IMR-90 (cell line): ENCODE data around the gene ACADL. TPM values are rescaled to one million over a fixed set of nuclear protein-coding genes. Genes with fewer than 3 reads are reported as not detected.

Experiments
- ATAC-seq: fragments of 200-7000 bp; cut with Tn5 transposase; 2 replicates; pipeline ENCODE4 v1.9.1; 2020; ENCODE audit warnings: low read depth, mild to moderate bottlenecking, moderate library complexity
- BruUV-seq: library from RNA; stranded (reverse); fragments of 400-500 nt; replicated peaks from 2 replicates; lab custom pipeline; 2021; lab: Mats Ljungman, UMichigan
- CTCF ChIA-PET: fragments of 300-600 bp; formaldehyde crosslinking; extraction: SDS; loops from one replicate; lab custom pipeline; 2021; ENCODE audit warnings: antibody characterized with exemption; lab: Yijun Ruan, JAX
- POLR2A ChIA-PET: fragments of 300-600 bp; sonication (Branson Sonifier 250); formaldehyde crosslinking; loops from one replicate; lab custom pipeline; 2022; ENCODE audit warnings: antibody characterized with exemption; ENCODE audit not compliant: unreplicated experiment; lab: Charles Lee
- DNase-seq: peaks from one replicate; pipeline ENCODE4 v3.0.0; 2013
- H2AFZ ChIP-seq: replicated peaks from 2 replicates; pipeline ENCODE3; 2013; ENCODE audit warnings: low read length, mild to moderate bottlenecking; ENCODE audit not compliant: poor library complexity
- H2AK5ac ChIP-seq: 2 replicates; pipeline ENCODE4 v1.6.1; 2013; ENCODE audit warnings: low read depth, low read length, inconsistent platforms
- H2AK9ac ChIP-seq: replicated peaks from 2 replicates; pipeline ENCODE3; 2013; ENCODE audit warnings: mild to moderate bottlenecking, low read depth, low read length, moderate library complexity; ENCODE audit not compliant: poor library complexity
- H2BK120ac ChIP-seq: 2 replicates; pipeline ENCODE4 v1.6.1; 2013; ENCODE audit warnings: low read depth, low read length, inconsistent platforms
- H2BK15ac ChIP-seq: 3 replicates; pipeline ENCODE4 v1.6.1; 2013; ENCODE audit warnings: low read depth, low read length, inconsistent platforms
- H2BK20ac ChIP-seq: 2 replicates; pipeline ENCODE4 v1.6.1; 2013; ENCODE audit warnings: low read depth, mild to moderate bottlenecking, inconsistent platforms, low read length, moderate library complexity
- H2BK5ac ChIP-seq: 2 replicates; pipeline ENCODE4 v1.6.1; 2013; ENCODE audit warnings: mild to moderate bottlenecking, low read depth, low read length, inconsistent platforms; ENCODE audit not compliant: poor library complexity, severe bottlenecking
- H3K14ac ChIP-seq: replicated peaks from 2 replicates; pipeline ENCODE4 v1.6.1; 2013; ENCODE audit warnings: low read depth, low read length, inconsistent platforms
- H3K18ac ChIP-seq: 2 replicates; pipeline ENCODE4 v1.6.1; 2013; ENCODE audit warnings: low read depth, low read length, control low read depth
- H3K23ac ChIP-seq: 2 replicates; pipeline ENCODE4 v1.6.1; 2013; ENCODE audit warnings: low read depth, low read length, inconsistent platforms
- H3K27ac ChIP-seq: 2 replicates; pipeline ENCODE4 v1.5.1; 2013; ENCODE audit warnings: mild to moderate bottlenecking, control low read depth, low read length; ENCODE audit not compliant: insufficient read depth
- H3K27me3 ChIP-seq: 2 replicates; pipeline ENCODE4 v1.6.1; 2013; ENCODE audit warnings: low read length; ENCODE audit not compliant: control insufficient read depth, insufficient read depth
- H3K36me3 ChIP-seq: 2 replicates; pipeline ENCODE4 v1.6.1; 2013; ENCODE audit warnings: low read length, mixed read lengths; ENCODE audit not compliant: control insufficient read depth, insufficient read depth
- H3K4ac ChIP-seq: 2 replicates; pipeline ENCODE4 v1.6.1; 2013; ENCODE audit warnings: low read depth, low read length, inconsistent platforms
- H3K4me1 ChIP-seq: 2 replicates; pipeline ENCODE4 v1.6.1; 2013; ENCODE audit warnings: low read length, mixed read lengths; ENCODE audit not compliant: control insufficient read depth, insufficient read depth
- H3K4me2 ChIP-seq: 2 replicates; pipeline ENCODE4 v1.6.1; 2013; ENCODE audit warnings: low read depth, mild to moderate bottlenecking, control low read depth, low read length, moderate library complexity
- H3K4me3 ChIP-seq: 2 replicates; pipeline ENCODE4 v1.5.1; 2013; ENCODE audit warnings: low read depth, mild to moderate bottlenecking, control low read depth, low read length, moderate library complexity; ENCODE audit not compliant: insufficient read depth
- H3K56ac ChIP-seq: 2 replicates; pipeline ENCODE4 v1.6.1; 2013; ENCODE audit warnings: low read length, inconsistent platforms; ENCODE audit not compliant: insufficient read depth; ENCODE audit errors: extremely low read depth
- H3K79me1 ChIP-seq, 2 experiments: 2 replicates each; pipeline ENCODE4 v1.6.1; 2013; ENCODE audit warnings: low read length in 2 of 2, inconsistent platforms in 1 of 2, low read depth in 1 of 2
- H3K9ac ChIP-seq: 2 replicates; pipeline ENCODE4 v1.6.1; 2013; ENCODE audit warnings: low read depth, low read length, control low read depth
- H3K9me1 ChIP-seq: 2 replicates; pipeline ENCODE4 v1.6.1; 2013; ENCODE audit warnings: low read length, inconsistent platforms; ENCODE audit not compliant: insufficient read depth
- H3K9me3 ChIP-seq: 2 replicates; pipeline ENCODE4 v1.6.1; 2013; ENCODE audit warnings: low read length; ENCODE audit not compliant: control insufficient read depth, insufficient read depth
- H4K20me1 ChIP-seq: 2 replicates; pipeline ENCODE4 v1.6.1; 2013; ENCODE audit warnings: low read length, inconsistent platforms; ENCODE audit not compliant: insufficient read depth
- H4K5ac ChIP-seq: 2 replicates; pipeline ENCODE4 v1.6.1; 2013; ENCODE audit warnings: mild to moderate bottlenecking, low read depth, low read length, control low read depth
- H4K8ac ChIP-seq, 2 experiments: 2 replicates each; pipeline ENCODE4 v1.6.1; 2013; ENCODE audit warnings: low read depth in 2 of 2, low read length in 2 of 2, control low read depth in 1 of 2, inconsistent platforms in 1 of 2
- H4K91ac ChIP-seq: 2 replicates; pipeline ENCODE4 v1.6.1; 2013; ENCODE audit warnings: low read depth, low read length, inconsistent platforms; ENCODE audit not compliant: insufficient read depth
- BHLHE40 ChIP-seq: fragments of 150-350 bp; IDR thresholded peaks from 2 replicates; pipeline ENCODE4 v1.6.1; 2016; ENCODE audit warnings: mild to moderate bottlenecking, low read depth, low read length
- CHD1 ChIP-seq: IDR thresholded peaks from 2 replicates; pipeline ENCODE4 v1.6.1; 2012; ENCODE audit warnings: low read depth, low read length, improper control_type of control experiment
- FOS ChIP-seq: fragments of 150-350 bp; IDR thresholded peaks from 2 replicates; pipeline ENCODE4 v1.6.1; 2016; ENCODE audit warnings: low read depth, low read length
- MAFK ChIP-seq: IDR thresholded peaks from 2 replicates; pipeline ENCODE4 v1.6.1; 2012; ENCODE audit warnings: low read depth, low read length, improper control_type of control experiment
- MXI1 ChIP-seq: IDR thresholded peaks from 2 replicates; pipeline ENCODE4 v1.6.1; 2012; ENCODE audit warnings: low read depth, mild to moderate bottlenecking, low read length, moderate library complexity, borderline replicate concordance
- NFE2L2 ChIP-seq: fragments of 150-350 bp; IDR thresholded peaks from 2 replicates; pipeline ENCODE4 v1.6.1; 2016; ENCODE audit warnings: low read depth, mild to moderate bottlenecking, low read length
- POLR2A ChIP-seq: IDR thresholded peaks from 2 replicates; pipeline ENCODE4 v1.6.1; 2012; ENCODE audit warnings: mild to moderate bottlenecking, low read depth, low read length
- RAD21 ChIP-seq: IDR thresholded peaks from 2 replicates; pipeline ENCODE4 v1.6.1; 2012; ENCODE audit warnings: low read length, improper control_type of control experiment
- RCOR1 ChIP-seq: IDR thresholded peaks from 2 replicates; pipeline ENCODE4 v1.6.1; 2012; ENCODE audit warnings: mild to moderate bottlenecking, low read length, improper control_type of control experiment; ENCODE audit not compliant: insufficient replicate concordance
- RFX5 ChIP-seq: IDR thresholded peaks from 2 replicates; pipeline ENCODE4 v1.8.0; 2012; ENCODE audit warnings: low read depth, mild to moderate bottlenecking, low read length, moderate library complexity
- SMC3 ChIP-seq: fragments of 150-350 bp; IDR thresholded peaks from 2 replicates; pipeline ENCODE4 v1.6.1; 2016; ENCODE audit warnings: low read depth, mild to moderate bottlenecking, antibody characterized with exemption, low read length, moderate library complexity
- USF2 ChIP-seq: fragments of 150-350 bp; IDR thresholded peaks from 2 replicates; pipeline ENCODE4 v1.6.1; 2017; ENCODE audit warnings: mild to moderate bottlenecking, antibody characterized with exemption, low read length, low read depth
- dilution Hi-C: fragments of 300-500 bp; cut with HindIII; formaldehyde crosslinking; loops from one replicate; pipeline ENCODE4 v1.14.3; 2018; ENCODE audit warnings: low sequenced_read_pairs; ENCODE audit not compliant: unreplicated experiment
- in situ Hi-C: fragments of 300-500 bp; cut with MboI; formaldehyde crosslinking; loops from 3 replicates; pipeline ENCODE4 v1.14.3; 2019; ENCODE audit warnings: low sequenced_read_pairs, inconsistent platforms, mixed read lengths
- intact Hi-C: fragments of 100-400 bp; cut with micrococcal nuclease; formaldehyde crosslinking; loops from 2 replicates; pipeline ENCODE4 v1.10.0; 2022
- polyA plus RNA-seq, 3 experiments: library from polyadenylated mRNA; depleted of rRNA; stranded (reverse); fragments of >200 nt; gene quantifications; 2 replicates each; pipeline ENCODE4 v1.2.3, GENCODE V29; 2012; ENCODE audit warnings: low replicate concordance in 1 of 3
- total RNA-seq: library from RNA; depleted of rRNA; stranded (reverse); fragments of >200 nt; gene quantifications from 2 replicates; pipeline ENCODE4 v1.2.3, GENCODE V29; 2012
- TF ChIP-seq, protein P1 (sequence below): conservative IDR thresholded peaks from 2 replicates; pipeline ENCODE4 v1.5.1; 2012; ENCODE audit warnings: mild to moderate bottlenecking, low read depth, low read length, improper control_type of control experiment

ACADL gene
- total and polyA plus RNA-seq, 2 of the 4 experiments (the other 2 are of a cell fraction): not detected

- no peak overlapping the region for H2AK5ac ChIP-seq
- H2AK9ac ChIP-seq: no peak overlapping the region
- ChIA-PET POLR2A (no interaction called here), CTCF (no interaction called here)
- no peak overlapping the region for H2BK5ac ChIP-seq
- DNase-seq (no peak), ATAC-seq (no peak)
- H4K91ac ChIP-seq: no peak overlapping the region
- BruUV-seq: no TSS peak
- dilution Hi-C loops: no loop called here
- no peak overlapping the region for H2AFZ ChIP-seq
- 0 out of 2 replicates have a peak, but pooled peaks cover 2% of the 10 kb centered on the region for H3K9me3 ChIP-seq
- no peak overlapping the region for H3K14ac ChIP-seq
- in situ Hi-C loops: no loop called here
- no peaks in the 10 kb centered on the region for H3K79me1 ChIP-seq
- no peak overlapping the region for H2BK120ac ChIP-seq
- no peak overlapping the region for H3K4me3 ChIP-seq
- intact Hi-C loops: no loop called here
- no peak overlapping the region for H4K8ac ChIP-seq
- no peaks in the 10 kb centered on the region for H3K4me1 ChIP-seq
- H4K20me1 ChIP-seq: no peaks in the 10 kb centered on the region
- no peak overlapping the region for H2BK20ac ChIP-seq
- H2BK15ac ChIP-seq: no peak overlapping the region
- no peak overlapping the region for H3K9ac ChIP-seq
- H3K36me3 ChIP-seq: no peaks in the 10 kb centered on the region
- no peak for TF ChIP-seq FOS
- no peak for TF ChIP-seq CHD1
- no peak for TF ChIP-seq POLR2A
- TF ChIP-seq, protein P1, sequence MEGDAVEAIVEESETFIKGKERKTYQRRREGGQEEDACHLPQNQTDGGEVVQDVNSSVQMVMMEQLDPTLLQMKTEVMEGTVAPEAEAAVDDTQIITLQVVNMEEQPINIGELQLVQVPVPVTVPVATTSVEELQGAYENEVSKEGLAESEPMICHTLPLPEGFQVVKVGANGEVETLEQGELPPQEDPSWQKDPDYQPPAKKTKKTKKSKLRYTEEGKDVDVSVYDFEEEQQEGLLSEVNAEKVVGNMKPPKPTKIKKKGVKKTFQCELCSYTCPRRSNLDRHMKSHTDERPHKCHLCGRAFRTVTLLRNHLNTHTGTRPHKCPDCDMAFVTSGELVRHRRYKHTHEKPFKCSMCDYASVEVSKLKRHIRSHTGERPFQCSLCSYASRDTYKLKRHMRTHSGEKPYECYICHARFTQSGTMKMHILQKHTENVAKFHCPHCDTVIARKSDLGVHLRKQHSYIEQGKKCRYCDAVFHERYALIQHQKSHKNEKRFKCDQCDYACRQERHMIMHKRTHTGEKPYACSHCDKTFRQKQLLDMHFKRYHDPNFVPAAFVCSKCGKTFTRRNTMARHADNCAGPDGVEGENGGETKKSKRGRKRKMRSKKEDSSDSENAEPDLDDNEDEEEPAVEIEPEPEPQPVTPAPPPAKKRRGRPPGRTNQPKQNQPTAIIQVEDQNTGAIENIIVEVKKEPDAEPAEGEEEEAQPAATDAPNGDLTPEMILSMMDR: no peak
- TF ChIP-seq SMC3: no peak
- no peak for TF ChIP-seq MAFK
- TF ChIP-seq NFE2L2: no peak
- TF ChIP-seq MXI1: no peak
- no peak for TF ChIP-seq RCOR1
- TF ChIP-seq RFX5: no peak
- TF ChIP-seq BHLHE40: no peak
- TF ChIP-seq USF2: no peak
- TF ChIP-seq RAD21: no peak
- no peaks in the 10 kb centered on the region for H3K9me1 ChIP-seq
- H3K56ac ChIP-seq: no peak overlapping the region
- H4K5ac ChIP-seq: no peak overlapping the region
- H3K4ac ChIP-seq: no peak overlapping the region
- no peaks in the 10 kb centered on the region for H3K27me3 ChIP-seq
- no peak overlapping the region for H3K27ac ChIP-seq
- no peak overlapping the region for H3K18ac ChIP-seq
- H3K4me2 ChIP-seq: no peak overlapping the region
- H3K23ac ChIP-seq: no peak overlapping the region
Observed at GRCh38 chr2:210259687-210260086, 34.4 kb upstream of the ACADL start.
